ENCODE measurements around the gene TMEM63C.
A peak's percentile ranks its signal among the peaks of the same experiment; 100 is the strongest.

The TMEM63C gene

GRCh38 chr14:77265187-77265515 lies 83.6 kb downstream of the TMEM63C start:
- Histone ChIP-seq H3K9ac (ENCODE audit: low read length) (no peak overlapping the region), H3K27me3 (ENCODE audit: control insufficient read depth, insufficient read depth, low read length) (peaks cover 26% of the 10 kb centered on the region), H3K9me3 (ENCODE audit: control insufficient read depth, low read depth, low read length) (no peaks in the 10 kb centered on the region), H3K27ac (ENCODE audit: low read length) (no peak overlapping the region), H3K4me3 (ENCODE audit: low read length) (no peak overlapping the region), H3K4me1 (ENCODE audit: control insufficient read depth, low read depth, low read length) (no peaks in the 10 kb centered on the region), H3K36me3 (ENCODE audit: control insufficient read depth, low read depth, low read length) (no peaks in the 10 kb centered on the region)

GRCh38 chr14:77265561-77266335 lies 84.2 kb downstream of the TMEM63C start:
- no peaks in the 10 kb centered on the region for H3K4me1 ChIP-seq (ENCODE audit: control insufficient read depth, low read depth, low read length)
- no peaks in the 10 kb centered on the region for H3K9me3 ChIP-seq (ENCODE audit: control insufficient read depth, low read depth, low read length)
- no peak overlapping the region for H3K9ac ChIP-seq (ENCODE audit: low read length)
- H3K36me3 ChIP-seq (ENCODE audit: control insufficient read depth, low read depth, low read length): no peaks in the 10 kb centered on the region
- no peak overlapping the region for H3K4me3 ChIP-seq (ENCODE audit: low read length)
- H3K27ac ChIP-seq (ENCODE audit: low read length): no peak overlapping the region
- H3K27me3 ChIP-seq (ENCODE audit: control insufficient read depth, insufficient read depth, low read length): peaks cover 32% of the 10 kb centered on the region

GRCh38 chr14:77266336-77266735 lies 84.7 kb downstream of the TMEM63C start:
- H3K27me3 ChIP-seq (ENCODE audit: control insufficient read depth, insufficient read depth, low read length): peaks cover 38% of the 10 kb centered on the region
- no peaks in the 10 kb centered on the region for H3K4me1 ChIP-seq (ENCODE audit: control insufficient read depth, low read depth, low read length)
- H3K36me3 ChIP-seq (ENCODE audit: control insufficient read depth, low read depth, low read length): no peaks in the 10 kb centered on the region

GRCh38 chr14:77267937-77268699 lies 86.5 kb downstream of the TMEM63C start:
- H3K4me1 ChIP-seq (ENCODE audit: control insufficient read depth, low read depth, low read length): no peaks in the 10 kb centered on the region
- no peak overlapping the region for H3K4me3 ChIP-seq (ENCODE audit: low read length)
- no peak overlapping the region for H3K27ac ChIP-seq (ENCODE audit: low read length)
- no peaks in the 10 kb centered on the region for H3K36me3 ChIP-seq (ENCODE audit: control insufficient read depth, low read depth, low read length)
- H3K27me3 ChIP-seq (ENCODE audit: control insufficient read depth, insufficient read depth, low read length): peaks cover 55% of the 10 kb centered on the region
- no peaks in the 10 kb centered on the region for H3K9me3 ChIP-seq (ENCODE audit: control insufficient read depth, low read depth, low read length)
- H3K9ac ChIP-seq (ENCODE audit: low read length): no peak overlapping the region

More at GRCh38 chr14:77266336-77266735, 84.7 kb downstream of the TMEM63C start:
- Histone ChIP-seq H3K9ac (ENCODE audit: low read length) (no peak overlapping the region), H3K27ac (ENCODE audit: low read length) (no peak overlapping the region), H3K9me3 (ENCODE audit: control insufficient read depth, low read depth, low read length) (no peaks in the 10 kb centered on the region), H3K4me3 (ENCODE audit: low read length) (no peak overlapping the region)

GRCh38 chr14:77268989-77269600 lies 87.5 kb downstream of the TMEM63C start:
- Histone ChIP-seq H3K4me1 (ENCODE audit: control insufficient read depth, low read depth, low read length) (no peaks in the 10 kb centered on the region), H3K27me3 (ENCODE audit: control insufficient read depth, insufficient read depth, low read length) (peaks cover 55% of the 10 kb centered on the region), H3K9ac (ENCODE audit: low read length) (no peak overlapping the region), H3K36me3 (ENCODE audit: control insufficient read depth, low read depth, low read length) (no peaks in the 10 kb centered on the region), H3K9me3 (ENCODE audit: control insufficient read depth, low read depth, low read length) (no peaks in the 10 kb centered on the region), H3K4me3 (ENCODE audit: low read length) (no peak overlapping the region), H3K27ac (ENCODE audit: low read length) (no peak overlapping the region)

- no peak overlapping the region for H3K27ac ChIP-seq (ENCODE audit: low read length)
- no peaks in the 10 kb centered on the region for H3K9me3 ChIP-seq (ENCODE audit: control insufficient read depth, low read depth, low read length)
- H3K36me3 ChIP-seq (ENCODE audit: control insufficient read depth, low read depth, low read length): no peaks in the 10 kb centered on the region
- peaks cover 55% of the 10 kb centered on the region for H3K27me3 ChIP-seq (ENCODE audit: control insufficient read depth, insufficient read depth, low read length)
- no peaks in the 10 kb centered on the region for H3K4me1 ChIP-seq (ENCODE audit: control insufficient read depth, low read depth, low read length)
- H3K9ac ChIP-seq (ENCODE audit: low read length): no peak overlapping the region
- peak overlapping the region; percentile 46 for H3K4me3 ChIP-seq (ENCODE audit: low read length)
These were observed 88.9 kb downstream of the TMEM63C start for GRCh38 chr14:77270361-77271112.

- Histone ChIP-seq H3K27me3 (ENCODE audit: control insufficient read depth, insufficient read depth, low read length) (peaks cover 55% of the 10 kb centered on the region), H3K4me1 (ENCODE audit: control insufficient read depth, low read depth, low read length) (no peaks in the 10 kb centered on the region), H3K9ac (ENCODE audit: low read length) (no peak within 1 kb of the TSS)
These were observed 89.6 kb downstream of the TMEM63C start, which contains the start of gene NGB for GRCh38 chr14:77271113-77271710. TSS of gene NGB (minus strand) at chr14:77271206. CDS start at chr14:77270937, 269 bp downstream.

GRCh38 chr14:77272261-77272660 lies 90.7 kb downstream of the TMEM63C start:
- Histone ChIP-seq H3K36me3 (ENCODE audit: control insufficient read depth, low read depth, low read length) (peaks cover 3% of the 10 kb centered on the region), H3K27ac (ENCODE audit: low read length) (no peak overlapping the region), H3K9ac (ENCODE audit: low read length) (no peak overlapping the region), H3K27me3 (ENCODE audit: control insufficient read depth, insufficient read depth, low read length) (peaks cover 55% of the 10 kb centered on the region), H3K9me3 (ENCODE audit: control insufficient read depth, low read depth, low read length) (no peaks in the 10 kb centered on the region), H3K4me1 (ENCODE audit: control insufficient read depth, low read depth, low read length) (no peaks in the 10 kb centered on the region), H3K4me3 (ENCODE audit: low read length) (no peak overlapping the region)

More at GRCh38 chr14:77271113-77271710, 89.6 kb downstream of the TMEM63C start, which contains the start of gene NGB:
- no peaks in the 10 kb centered on the region for H3K9me3 ChIP-seq (ENCODE audit: control insufficient read depth, low read depth, low read length)
- no peak within 1 kb of the TSS for H3K27ac ChIP-seq (ENCODE audit: low read length)
- H3K4me3 ChIP-seq (ENCODE audit: low read length): peak within 1 kb of the TSS; percentile 46
- H3K36me3 ChIP-seq (ENCODE audit: control insufficient read depth, low read depth, low read length): no peaks in the 10 kb centered on the region

- H3K27ac ChIP-seq (ENCODE audit: low read length): no peak overlapping the region
- no peaks in the 10 kb centered on the region for H3K9me3 ChIP-seq (ENCODE audit: control insufficient read depth, low read depth, low read length)
- no peak overlapping the region for H3K4me3 ChIP-seq (ENCODE audit: low read length)
- H3K9ac ChIP-seq (ENCODE audit: low read length): no peak overlapping the region
- H3K36me3 ChIP-seq (ENCODE audit: control insufficient read depth, low read depth, low read length): peaks cover 6% of the 10 kb centered on the region
- peaks cover 43% of the 10 kb centered on the region for H3K27me3 ChIP-seq (ENCODE audit: control insufficient read depth, insufficient read depth, low read length)
- no peaks in the 10 kb centered on the region for H3K4me1 ChIP-seq (ENCODE audit: control insufficient read depth, low read depth, low read length)
These were observed 92.2 kb downstream of the TMEM63C start for GRCh38 chr14:77273796-77274195.

- no peak overlapping the region for H3K27ac ChIP-seq (ENCODE audit: low read length)
- H3K4me3 ChIP-seq (ENCODE audit: low read length): no peak overlapping the region
- H3K27me3 ChIP-seq (ENCODE audit: control insufficient read depth, insufficient read depth, low read length): peaks cover 30% of the 10 kb centered on the region
- H3K4me1 ChIP-seq (ENCODE audit: control insufficient read depth, low read depth, low read length): no peaks in the 10 kb centered on the region
- no peak overlapping the region for H3K9ac ChIP-seq (ENCODE audit: low read length)
- H3K9me3 ChIP-seq (ENCODE audit: control insufficient read depth, low read depth, low read length): no peaks in the 10 kb centered on the region
- H3K36me3 ChIP-seq (ENCODE audit: control insufficient read depth, low read depth, low read length): peaks cover 6% of the 10 kb centered on the region
These were observed 93.5 kb downstream of the TMEM63C start for GRCh38 chr14:77275041-77275580.
